ENCODE data around the gene TBC1D20. TPM values are rescaled to one million over a fixed set of nuclear protein-coding genes. Genes with fewer than 3 reads are reported as not detected.
"Not testable (repeated sequence)": the region's sequence is repeated elsewhere in the genome, so short reads cannot be mapped to it uniquely, and the experiment has no call there.

TBC1D20 gene
- total RNA-seq, 2 experiments from 2014 or later: 28.3 to 29.4 TPM

DNA sequence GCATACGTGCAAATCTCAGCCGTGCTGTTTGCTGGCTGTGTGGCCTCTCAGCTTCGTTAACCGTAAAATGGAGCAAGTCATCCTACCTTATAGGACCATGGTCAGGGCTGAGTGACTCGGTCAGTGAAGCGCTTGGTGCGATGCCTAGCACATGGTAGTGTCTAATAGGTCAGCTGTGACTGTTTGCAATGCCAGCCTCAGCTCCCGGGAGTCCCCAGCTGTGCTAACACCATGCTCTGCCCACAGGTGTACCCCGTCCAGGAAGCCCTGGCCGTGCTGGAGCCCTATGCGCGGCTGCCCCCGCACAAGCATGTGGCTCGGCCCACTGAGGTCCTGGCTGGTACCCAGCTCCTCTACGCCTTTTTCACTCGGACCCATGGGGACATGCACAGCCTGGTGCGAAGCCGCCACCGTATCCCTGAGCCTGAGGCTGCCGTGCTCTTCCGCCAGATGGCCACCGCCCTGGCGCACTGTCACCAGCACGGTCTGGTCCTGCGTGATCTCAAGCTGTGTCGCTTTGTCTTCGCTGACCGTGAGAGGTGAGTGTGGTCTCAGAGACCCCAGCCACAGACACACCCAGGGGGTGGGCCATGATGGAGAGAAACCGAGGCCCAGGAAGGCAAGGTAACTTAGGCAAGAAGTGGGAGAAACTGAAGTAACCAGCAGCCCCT lies 71.2 kb downstream of the TBC1D20 start:
- no peaks in the 10 kb centered on the region for H3K4me1 Mint-ChIP-seq
- H3K36me3 Mint-ChIP-seq: peaks cover 34% of the 10 kb centered on the region
- CTCF ChIA-PET: no interaction called here

DNA sequence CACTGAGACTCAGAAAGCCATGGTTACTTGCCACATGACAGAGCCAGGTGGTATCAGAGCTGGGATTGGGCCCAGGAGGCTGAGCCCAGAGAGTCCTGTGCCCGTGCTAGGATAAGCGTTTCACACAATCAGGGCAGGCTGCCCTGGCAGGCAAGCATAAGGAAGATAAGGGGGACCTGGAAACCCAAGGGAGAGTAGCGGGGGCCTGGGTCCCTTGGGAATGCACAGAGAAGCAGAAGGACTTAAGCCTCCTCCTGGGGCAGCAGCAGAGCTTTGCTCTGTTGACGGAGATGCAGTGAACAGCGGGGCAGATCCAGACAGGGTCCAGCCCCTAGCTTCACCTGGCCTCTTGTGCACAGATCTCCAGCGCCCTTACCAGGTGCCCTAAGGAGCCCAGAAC lies 73.1 kb downstream of the TBC1D20 start:
- H3K9me3 Mint-ChIP-seq (ENCODE audit: low read depth): no peaks in the 10 kb centered on the region
- H3K27me3 Mint-ChIP-seq: no peaks in the 10 kb centered on the region

More for the DNA sequence above, 71.2 kb downstream of the TBC1D20 start:
- Mint-ChIP-seq H3K9me3 (ENCODE audit: low read depth) (no peaks in the 10 kb centered on the region), H3K27me3 (no peaks in the 10 kb centered on the region), H3K27ac (no peak overlapping the region), H3K4me3 (no peak overlapping the region)
- ATAC-seq (no peak), DNase-seq (no peak)

DNA sequence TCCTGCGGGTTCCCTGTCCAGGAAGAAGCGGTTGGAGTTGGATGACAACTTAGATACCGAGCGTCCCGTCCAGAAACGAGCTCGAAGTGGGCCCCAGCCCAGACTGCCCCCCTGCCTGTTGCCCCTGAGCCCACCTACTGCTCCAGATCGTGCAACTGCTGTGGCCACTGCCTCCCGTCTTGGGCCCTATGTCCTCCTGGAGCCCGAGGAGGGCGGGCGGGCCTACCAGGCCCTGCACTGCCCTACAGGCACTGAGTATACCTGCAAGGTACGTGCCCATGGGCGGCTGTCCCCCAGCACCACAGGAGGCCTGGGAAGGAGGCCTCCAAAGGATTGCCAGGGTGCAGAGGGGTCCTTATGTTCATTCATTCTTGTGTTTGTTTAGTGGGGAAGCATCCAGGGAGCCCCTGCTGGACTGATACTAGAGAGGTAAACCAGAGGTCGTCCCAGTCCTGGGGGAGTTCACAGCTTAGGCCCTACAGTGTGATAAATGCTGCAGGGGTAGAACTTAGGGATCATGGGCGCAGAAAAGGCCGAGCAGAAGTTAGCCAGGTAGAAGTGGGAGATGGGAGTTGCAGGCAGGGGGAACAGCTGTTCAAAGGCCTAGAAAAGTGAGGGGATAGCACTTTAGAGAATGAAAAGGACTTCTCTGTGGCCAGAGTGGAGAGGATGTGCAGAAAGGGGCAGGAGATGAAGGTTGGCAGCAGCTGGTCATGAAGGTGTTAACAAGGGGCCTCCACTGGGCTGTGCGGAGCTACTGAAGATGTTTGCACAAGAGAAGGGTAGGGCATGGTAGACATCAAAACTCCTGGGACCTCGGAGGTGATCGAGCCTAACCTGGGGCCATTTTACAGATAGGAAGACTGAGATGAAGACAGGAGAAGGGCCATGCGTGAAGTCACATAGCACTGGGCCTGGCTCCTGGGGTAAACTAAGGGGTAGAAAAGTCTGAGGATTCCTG lies 74.0 kb downstream of the TBC1D20 start:
- H3K27ac Mint-ChIP-seq: no peak overlapping the region
- CTCF ChIA-PET: no interaction called here
- DNase-seq (no peak), ATAC-seq (no peak)
- no peaks in the 10 kb centered on the region for H3K27me3 Mint-ChIP-seq
- no peak overlapping the region for H3K4me3 Mint-ChIP-seq
- peaks cover 39% of the 10 kb centered on the region for H3K36me3 Mint-ChIP-seq
- no peaks in the 10 kb centered on the region for H3K9me3 Mint-ChIP-seq (ENCODE audit: low read depth)
- peaks cover 6% of the 10 kb centered on the region for H3K4me1 Mint-ChIP-seq

More for the DNA sequence above, 73.1 kb downstream of the TBC1D20 start:
- no peak overlapping the region for H3K27ac Mint-ChIP-seq
- CTCF ChIA-PET: no interaction called here
- ATAC-seq (no peak), DNase-seq (no peak)
- H3K36me3 Mint-ChIP-seq: peaks cover 39% of the 10 kb centered on the region
- H3K4me1 Mint-ChIP-seq: peaks cover 5% of the 10 kb centered on the region
- H3K4me3 Mint-ChIP-seq: no peak overlapping the region

DNA sequence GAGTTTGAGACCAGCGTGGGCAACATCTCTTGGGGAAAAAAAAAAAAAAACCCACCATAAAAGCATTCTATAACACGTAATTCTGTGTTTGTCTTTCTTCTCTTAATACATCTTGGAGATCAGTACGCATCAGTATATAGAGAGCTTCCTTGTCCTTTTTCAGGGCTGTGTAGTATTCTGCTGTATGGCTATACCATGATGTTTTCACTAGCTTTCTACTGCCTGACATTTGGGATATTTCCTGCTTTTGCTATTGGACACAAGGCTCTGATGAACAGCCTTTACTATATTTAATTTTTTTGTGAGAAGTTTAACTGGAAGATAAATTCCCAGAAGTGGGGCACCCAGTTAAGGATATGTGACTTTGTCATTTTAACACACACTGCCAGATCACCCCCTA lies 74.8 kb downstream of the TBC1D20 start:
- Mint-ChIP-seq H3K27me3 (no peaks in the 10 kb centered on the region), H3K9me3 (ENCODE audit: low read depth) (no peaks in the 10 kb centered on the region), H3K4me1 (peaks cover 10% of the 10 kb centered on the region), H3K4me3 (no peak overlapping the region), H3K27ac (no peak overlapping the region), H3K36me3 (peaks cover 39% of the 10 kb centered on the region)
- no peak for DNase-seq
- CTCF ChIA-PET: no interaction called here
- no peak for ATAC-seq

DNA sequence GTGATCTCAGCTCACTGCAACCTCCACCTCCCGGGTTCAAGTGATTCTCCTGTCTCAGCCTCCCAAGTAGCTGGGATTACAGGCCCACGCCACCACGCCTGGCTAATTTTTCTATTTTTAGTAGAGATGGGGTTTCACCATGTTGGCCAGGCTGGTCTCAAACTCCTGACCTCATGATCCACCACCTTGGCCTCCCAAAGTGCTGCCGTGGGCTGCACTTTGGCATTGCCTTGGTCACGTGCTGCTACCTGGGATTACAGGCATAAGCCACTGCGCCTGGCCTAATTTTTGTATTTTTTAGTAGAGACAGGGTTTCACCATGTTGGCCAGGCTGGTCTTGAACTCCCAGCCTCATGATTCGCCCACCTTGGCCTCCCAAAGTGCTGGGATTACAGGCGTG lies 75.7 kb downstream of the TBC1D20 start:
- ATAC-seq; H3K27me3 Mint-ChIP-seq; H3K27ac Mint-ChIP-seq; CTCF ChIA-PET; H3K9me3 Mint-ChIP-seq (ENCODE audit: low read depth); DNase-seq; H3K4me3 Mint-ChIP-seq: not testable (repeated sequence)
- Mint-ChIP-seq H3K4me1 (peaks cover 16% of the 10 kb centered on the region), H3K36me3 (peaks cover 35% of the 10 kb centered on the region)

Other genes with a start within 250 kb of the TBC1D20 start
- not detected for gene DEFB129, start 235.3 kb downstream of the TBC1D20 start, total RNA-seq
- not detected for gene DEFB132, start 204.8 kb downstream of the TBC1D20 start, total RNA-seq
- gene C20orf96, start 171.8 kb downstream of the TBC1D20 start, total RNA-seq: 1 to 10 TPM; 7.5 to 8.2 TPM
- gene ZCCHC3, start 165.0 kb downstream of the TBC1D20 start, total RNA-seq: 10 to 100 TPM; 27.4 to 28.2 TPM
- 1 to 10 TPM; 5.7 to 6.3 TPM for gene SOX12, start 137.0 kb downstream of the TBC1D20 start, total RNA-seq
- 1 to 10 TPM; 2.9 to 5.0 TPM for gene NRSN2, start 115.4 kb downstream of the TBC1D20 start, total RNA-seq
- 10 to 100 TPM; 22.4 to 25.4 TPM for gene TRIB3, start 81.8 kb downstream of the TBC1D20 start, total RNA-seq
- gene RBCK1, start 54.2 kb downstream of the TBC1D20 start, total RNA-seq: 100 to 1,000 TPM; 114 to 173 TPM
- gene CSNK2A1, start 81.3 kb upstream of the TBC1D20 start, total RNA-seq: 100 to 1,000 TPM; 111 to 124 TPM
- not detected for gene TCF15, start 147.8 kb upstream of the TBC1D20 start, total RNA-seq
- 10 to 100 TPM; 17.7 to 20.0 TPM for gene SRXN1, start 190.7 kb upstream of the TBC1D20 start, total RNA-seq
- gene SCRT2, start 213.3 kb upstream of the TBC1D20 start, total RNA-seq: not detected